HTERT RPE-1 (cell line): ENCODE measurements around the gene NTN5.

ENCODE experiments used
- in situ Hi-C: fragments of 300-500 bp; cut with MboI; formaldehyde crosslinking; loops from 4 replicates; pipeline ENCODE4 v1.14.3; 2020; ENCODE audit warnings: low sequenced_read_pairs

Gene NTN5

DNA sequence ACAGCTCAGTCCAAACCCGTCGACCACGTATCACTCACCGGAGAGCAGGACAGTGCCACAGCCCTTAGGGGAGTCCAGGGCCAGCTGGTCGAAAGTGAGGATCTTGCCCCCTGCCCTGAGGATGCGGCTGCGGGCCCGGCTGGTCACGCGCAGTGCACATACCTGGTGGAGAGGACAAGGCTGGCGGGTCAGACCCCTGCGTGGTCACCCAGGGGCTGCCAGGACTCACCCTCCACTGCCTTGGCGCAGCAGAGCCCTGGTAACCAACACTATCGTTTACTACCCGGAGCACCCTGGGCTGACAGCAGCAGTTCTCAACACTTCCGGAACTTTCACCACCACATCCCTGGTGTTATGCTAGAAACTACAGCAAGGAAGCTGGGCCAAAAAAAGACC lies 56.8 kb downstream of the NTN5 start:
- in situ Hi-C loops: no loop called here

GRCh38 chr19:48615231-48616040 lies 57.4 kb downstream of the NTN5 start:
- in situ Hi-C loops: no loop called here

- in situ Hi-C loops: no loop called here
Measured at GRCh38 chr19:48614436-48615230, 58.2 kb downstream of the NTN5 start, which contains the start of gene FAM83E. Gene FAM83E, minus strand, starts transcription at chr19:48615076. Its CDS starts 1,704 bp downstream, at chr19:48613372.

GRCh38 chr19:48613852-48614435 lies 58.9 kb downstream of the NTN5 start:
- in situ Hi-C loops: no loop called here

GRCh38 chr19:48613024-48613851 lies 59.6 kb downstream of the NTN5 start:
- in situ Hi-C loops: no loop called here

DNA sequence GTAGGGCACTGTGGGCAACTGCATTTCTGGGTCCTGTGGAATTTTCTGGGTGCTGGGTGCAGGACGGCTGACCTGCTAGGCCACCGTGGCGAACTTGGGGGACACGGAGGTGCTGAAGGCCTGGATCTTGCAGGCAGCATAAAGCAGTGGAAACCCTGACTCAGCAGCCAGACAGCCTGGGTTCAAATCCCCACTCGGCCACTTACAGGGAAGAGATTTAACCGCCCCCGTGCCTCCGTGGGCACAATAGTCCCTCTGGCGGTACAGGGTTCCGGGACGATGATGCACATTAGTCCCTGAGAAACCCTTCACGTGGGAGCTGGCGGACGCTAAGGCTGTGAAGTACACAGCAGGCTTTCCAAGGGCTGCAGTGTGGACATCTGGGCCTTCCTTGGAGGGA lies 60.9 kb downstream of the NTN5 start:
- in situ Hi-C loops: no loop called here
